Measurements from ENCODE around the gene C3orf33.

Gene C3orf33

GRCh38 chr3:155782390-155782953 is 23.6 kb downstream of the C3orf33 start:
- no peak for DNase-seq

GRCh38 chr3:155780291-155780690 is 25.8 kb downstream of the C3orf33 start:
- DNase-seq: no peak

GRCh38 chr3:155778462-155778861 is 27.6 kb downstream of the C3orf33 start:
- DNase-seq: no peak

- no peak for DNase-seq
Observed at GRCh38 chr3:155772801-155773200, 33.3 kb downstream of the C3orf33 start.

GRCh38 chr3:155771126-155771525 is 35.0 kb downstream of the C3orf33 start:
- DNase-seq: peak; percentile 40

GRCh38 chr3:155766206-155766605 is 39.9 kb downstream of the C3orf33 start:
- no peak for DNase-seq

- DNase-seq: no peak
Observed at GRCh38 chr3:155763870-155764463, 42.1 kb downstream of the C3orf33 start.

- no peak for DNase-seq
Observed at GRCh38 chr3:155760653-155761052, 45.4 kb downstream of the C3orf33 start.

- DNase-seq: no peak
Observed at GRCh38 chr3:155757577-155757976, 48.5 kb downstream of the C3orf33 start.

- peak; percentile 60 for DNase-seq
Observed at GRCh38 chr3:155753038-155753639, 52.9 kb downstream of the C3orf33 start.

GRCh38 chr3:155748611-155749365 is 57.3 kb downstream of the C3orf33 start:
- no peak for DNase-seq

- DNase-seq: no peak
Observed at GRCh38 chr3:155747946-155748290, 58.2 kb downstream of the C3orf33 start.

- no peak for DNase-seq
Observed at GRCh38 chr3:155747286-155747945, 58.7 kb downstream of the C3orf33 start.

- DNase-seq: no peak
Observed at GRCh38 chr3:155746703-155747102, 59.4 kb downstream of the C3orf33 start.

GRCh38 chr3:155745795-155746550 is 60.1 kb downstream of the C3orf33 start:
- DNase-seq: no peak

- peak; percentile 40 for DNase-seq
Observed at GRCh38 chr3:155744626-155745324, 61.3 kb downstream of the C3orf33 start, which contains the start of gene PLCH1. PLCH1 (minus strand) TSS chr3:155745071; CDS start chr3:155704224, 40,847 bp downstream.

- DNase-seq: peak; percentile 11
Observed at GRCh38 chr3:155744010-155744625, 62.0 kb downstream of the C3orf33 start.

- DNase-seq: no peak
Observed at GRCh38 chr3:155743606-155744005, 62.5 kb downstream of the C3orf33 start.

GRCh38 chr3:155742349-155742965 is 63.6 kb downstream of the C3orf33 start:
- no peak for DNase-seq

GRCh38 chr3:155741603-155742002 is 64.5 kb downstream of the C3orf33 start:
- no peak for DNase-seq

GRCh38 chr3:155741101-155741500 is 65.0 kb downstream of the C3orf33 start:
- DNase-seq: no peak
